Uterus (tissue), 4 donors: ENCODE results near the gene ZDHHC5. TPM values are rescaled to one million over a fixed set of nuclear protein-coding genes. Genes with fewer than 3 reads are reported as not detected.

Source experiments
- DNase-seq, 2 donors: peaks; one replicate each; pipeline ENCODE4 v3.0.0-alpha.2; 2019 to 2020
- H3K27ac ChIP-seq, 2 donors: fragments of 200-600 bp; sonication (generic); 1 replicate in 1 of 2; 2 replicates in 1 of 2; pipeline ENCODE4 v1.5.1; 2016 to 2018
- H3K27me3 ChIP-seq, 2 donors: fragments of 200-600 bp; sonication (generic); one replicate each; pipeline ENCODE4 v1.5.1; 2018 to 2019; ENCODE audit warnings: control low read depth in 1 of 2
- H3K36me3 ChIP-seq, 2 donors: fragments of 200-600 bp; sonication (generic); one replicate each; pipeline ENCODE4 v1.5.1; 2019; ENCODE audit warnings: control low read depth in 1 of 2
- H3K4me1 ChIP-seq, 2 donors: fragments of 200-600 bp; sonication (generic); one replicate each; pipeline ENCODE4 v1.5.1; 2018 to 2019; ENCODE audit warnings: control low read depth in 1 of 2
- H3K4me3 ChIP-seq, 2 donors: fragments of 200-600 bp; sonication (generic); 1 replicate in 1 of 2; 2 replicates in 1 of 2; pipeline ENCODE4 v1.5.1; 2018 to 2019; ENCODE audit warnings: mild to moderate bottlenecking in 1 of 2
- H3K9me3 ChIP-seq, 2 donors: fragments of 200-600 bp; sonication (generic); one replicate each; pipeline ENCODE4 v1.5.1; 2019; ENCODE audit warnings: control low read depth in 1 of 2
- POLR2A ChIP-seq, 2 donors: fragments of 450-650 bp; IDR thresholded peaks; one replicate each; pipeline ENCODE4 v1.6.1; 2016; ENCODE audit warnings: antibody characterized with exemption in 2 of 2, mild to moderate bottlenecking in 1 of 2, moderate library complexity in 1 of 2
- intact Hi-C: fragments of 100-400 bp; cut with DNase I; formaldehyde crosslinking; loops from one replicate; pipeline ENCODE4 v1.15.1; 2023; ENCODE audit warnings: low total_unique reads
- total RNA-seq, 4 donors: library from RNA; depleted of rRNA in 3 of 4; stranded (reverse); fragments of >200 nt in 3 of 4; gene quantifications; one replicate each; pipeline versions ENCODE4 v1.1.0 to v1.2.4, GENCODE V29; 2014 to 2023
- TF ChIP-seq, protein P1 (sequence below), 4 experiments: fragments of 200-600 bp in 2 of 4; fragments of 450-650 bp in 2 of 4; sonication (generic) in 2 of 4; IDR thresholded peaks; one replicate each; pipeline ENCODE4 v1.5.1; 2016 to 2019; ENCODE audit warnings: antibody characterized with exemption in 4 of 4, mild to moderate bottlenecking in 2 of 4, moderate library complexity in 1 of 4
- donor health status: DM: yes; HTN: yes; CAD: no.

Gene ZDHHC5
- total RNA-seq, 4 donors from 2014 or later: 27.2 to 50.6 (median 34.6) TPM

DNA sequence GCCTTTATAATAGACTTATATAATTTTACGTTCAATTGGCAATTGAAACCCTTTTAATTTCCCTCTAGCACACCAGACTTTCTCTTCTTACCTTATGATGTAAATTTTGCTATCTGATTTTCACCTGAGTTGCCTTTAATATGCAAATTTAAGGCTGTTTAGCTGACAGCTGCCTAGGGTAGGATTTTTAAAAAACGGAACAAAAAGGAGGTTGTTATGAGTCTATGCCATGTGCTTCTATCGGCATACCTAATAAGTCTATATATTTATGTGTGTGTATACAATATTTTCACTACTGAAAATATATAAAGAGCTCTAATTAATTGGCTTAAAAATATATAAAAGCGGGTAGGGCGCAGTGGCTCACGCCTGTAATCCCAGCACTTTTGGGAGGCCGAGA lies 61.6 kb downstream of the ZDHHC5 start:
- Histone ChIP-seq H3K27me3 (no peaks in the 10 kb centered on the region), H3K36me3 (no peaks in the 10 kb centered on the region), H3K27ac (no peak overlapping the region), H3K4me1 (no peaks in the 10 kb centered on the region), H3K4me3 (no peak overlapping the region), H3K9me3 (no peaks in the 10 kb centered on the region)
- no peak for DNase-seq
- intact Hi-C loops: no loop called here
- TF ChIP-seq, protein P1, sequence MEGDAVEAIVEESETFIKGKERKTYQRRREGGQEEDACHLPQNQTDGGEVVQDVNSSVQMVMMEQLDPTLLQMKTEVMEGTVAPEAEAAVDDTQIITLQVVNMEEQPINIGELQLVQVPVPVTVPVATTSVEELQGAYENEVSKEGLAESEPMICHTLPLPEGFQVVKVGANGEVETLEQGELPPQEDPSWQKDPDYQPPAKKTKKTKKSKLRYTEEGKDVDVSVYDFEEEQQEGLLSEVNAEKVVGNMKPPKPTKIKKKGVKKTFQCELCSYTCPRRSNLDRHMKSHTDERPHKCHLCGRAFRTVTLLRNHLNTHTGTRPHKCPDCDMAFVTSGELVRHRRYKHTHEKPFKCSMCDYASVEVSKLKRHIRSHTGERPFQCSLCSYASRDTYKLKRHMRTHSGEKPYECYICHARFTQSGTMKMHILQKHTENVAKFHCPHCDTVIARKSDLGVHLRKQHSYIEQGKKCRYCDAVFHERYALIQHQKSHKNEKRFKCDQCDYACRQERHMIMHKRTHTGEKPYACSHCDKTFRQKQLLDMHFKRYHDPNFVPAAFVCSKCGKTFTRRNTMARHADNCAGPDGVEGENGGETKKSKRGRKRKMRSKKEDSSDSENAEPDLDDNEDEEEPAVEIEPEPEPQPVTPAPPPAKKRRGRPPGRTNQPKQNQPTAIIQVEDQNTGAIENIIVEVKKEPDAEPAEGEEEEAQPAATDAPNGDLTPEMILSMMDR (IDR thresholded peaks at IDR 0.05): no peak
- no peak for TF ChIP-seq POLR2A (IDR thresholded peaks at IDR 0.05)

DNA sequence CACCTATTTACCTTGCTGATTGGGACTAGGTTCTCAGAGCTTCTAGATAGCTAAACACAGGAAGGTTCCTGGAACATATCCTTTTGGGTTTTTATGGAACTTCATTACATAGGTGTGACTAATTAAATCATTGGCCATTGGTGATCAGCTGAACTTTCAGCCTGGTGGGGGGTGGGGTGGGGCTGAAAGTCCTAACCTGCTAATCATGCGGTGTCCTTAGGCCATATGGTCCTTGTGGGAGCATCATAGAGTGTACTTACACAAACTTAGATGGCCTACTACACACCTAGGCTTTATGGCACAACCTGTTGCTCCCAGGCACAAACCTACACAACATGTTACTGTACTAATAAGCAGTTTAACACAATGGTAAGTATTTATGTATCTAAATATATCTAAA lies 64.7 kb downstream of the ZDHHC5 start:
- no peak for DNase-seq

DNA sequence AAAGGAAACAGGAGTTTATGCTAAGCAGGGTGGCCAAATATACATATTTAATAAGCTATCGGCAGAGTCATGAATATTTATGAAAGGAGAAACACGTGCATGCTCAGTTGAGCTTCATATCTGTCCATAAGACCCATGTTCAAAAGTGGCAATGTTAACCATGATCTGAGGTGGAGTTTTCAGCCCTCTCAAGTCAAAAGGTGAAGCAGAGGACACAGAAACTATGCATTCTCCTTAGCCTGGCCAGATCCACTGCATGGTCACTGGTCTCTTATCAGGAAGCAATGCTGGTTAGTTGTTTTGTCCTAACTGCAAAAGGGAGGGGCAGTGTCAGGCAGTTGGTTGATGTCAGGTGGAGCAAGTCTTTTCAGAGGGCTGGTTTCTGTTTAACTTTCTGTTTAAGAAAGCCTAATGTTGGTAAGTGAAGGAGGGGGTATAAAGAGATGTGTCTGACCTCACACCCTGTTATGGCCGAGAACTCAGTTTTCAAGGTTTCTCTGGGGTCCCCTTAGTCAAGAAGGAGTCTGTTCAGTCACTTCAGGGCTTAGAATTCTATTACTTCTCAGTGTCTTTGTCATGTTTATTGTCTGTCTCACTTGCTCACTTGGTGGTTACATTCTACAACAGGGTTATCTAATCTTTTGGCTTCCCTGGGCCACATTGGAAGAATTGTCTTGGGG lies 67.8 kb downstream of the ZDHHC5 start:
- no peak for DNase-seq
- intact Hi-C loops: no loop called here
- H3K27ac ChIP-seq: no peak overlapping the region
- H3K27me3 ChIP-seq: no peaks in the 10 kb centered on the region
- no peaks in the 10 kb centered on the region for H3K4me1 ChIP-seq
- no peaks in the 10 kb centered on the region for H3K36me3 ChIP-seq
- H3K4me3 ChIP-seq: no peak overlapping the region
- no peaks in the 10 kb centered on the region for H3K9me3 ChIP-seq
- TF ChIP-seq, protein P1 (IDR thresholded peaks at IDR 0.05): no peak
- TF ChIP-seq POLR2A (IDR thresholded peaks at IDR 0.05): no peak

More for the DNA sequence above, 64.7 kb downstream of the ZDHHC5 start:
- intact Hi-C loops: no loop called here
- no peaks in the 10 kb centered on the region for H3K27me3 ChIP-seq
- no peak overlapping the region for H3K4me3 ChIP-seq
- no peaks in the 10 kb centered on the region for H3K4me1 ChIP-seq
- TF ChIP-seq POLR2A (IDR thresholded peaks at IDR 0.05): no peak
- TF ChIP-seq, protein P1 (IDR thresholded peaks at IDR 0.05): no peak
- H3K27ac ChIP-seq: no peak overlapping the region
- no peaks in the 10 kb centered on the region for H3K36me3 ChIP-seq
- H3K9me3 ChIP-seq: no peaks in the 10 kb centered on the region

DNA sequence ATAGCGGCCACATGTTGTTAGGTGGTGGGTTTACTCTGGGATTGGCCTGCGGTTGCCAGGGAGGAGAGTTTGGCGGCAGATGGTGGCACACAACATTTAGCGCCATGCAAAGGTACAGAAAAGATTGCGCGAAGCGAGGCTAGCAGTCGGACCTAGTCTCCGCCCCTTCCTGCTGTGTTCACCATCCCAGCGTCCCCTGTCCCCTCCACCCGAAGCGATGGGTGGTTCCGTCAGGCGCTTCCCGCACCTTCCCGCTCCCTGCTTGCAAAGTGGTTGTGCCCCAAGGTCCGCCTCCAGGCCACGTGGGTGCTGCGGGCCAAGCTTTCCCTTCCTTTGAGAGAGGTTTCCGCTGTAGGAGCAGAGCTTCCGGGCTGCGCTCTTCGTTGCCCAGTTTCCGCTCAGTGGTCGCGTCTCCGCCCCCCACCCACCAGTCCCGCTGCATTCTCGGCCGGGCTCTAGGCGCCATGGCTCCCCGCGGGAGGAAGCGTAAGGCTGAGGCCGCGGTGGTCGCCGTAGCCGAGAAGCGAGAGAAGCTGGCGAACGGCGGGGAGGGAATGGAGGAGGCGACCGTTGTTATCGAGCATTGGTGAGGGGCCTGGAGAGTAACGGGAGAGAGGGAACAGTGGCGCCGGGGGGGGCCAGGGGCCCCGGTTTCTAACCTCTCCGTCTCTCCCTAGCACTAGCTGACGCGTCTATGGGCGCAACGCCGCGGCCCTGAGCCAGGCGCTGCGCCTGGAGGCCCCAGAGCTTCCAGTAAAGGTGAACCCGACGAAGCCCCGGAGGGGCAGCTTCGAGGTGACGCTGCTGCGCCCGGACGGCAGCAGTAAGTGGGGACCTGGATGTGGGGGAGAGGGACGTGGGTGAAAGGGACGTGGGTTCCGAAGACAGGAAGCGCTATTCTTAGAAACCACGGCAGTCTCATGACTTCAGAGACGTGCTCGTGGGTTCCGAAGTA lies 73.5 kb downstream of the ZDHHC5 start, which contains the start of gene SELENOH:
SELENOH (plus strand) TSS at position 360 of the 955 bp plus-strand sequence; CDS start at position 465, 105 bp downstream.
- Histone ChIP-seq H3K4me3 (peak within 1 kb of the TSS; percentile 94 to 95), H3K4me1 (peaks cover 0 to 8% of the 10 kb centered on the region in 2 donors), H3K27me3 (no peaks in the 10 kb centered on the region), H3K9me3 (no peaks in the 10 kb centered on the region), H3K36me3 (no peaks in the 10 kb centered on the region), H3K27ac (peak within 1 kb of the TSS; percentile 90 to 93)
- peak; percentile 95 for DNase-seq
- peak; percentile 48 to 74 for TF ChIP-seq POLR2A (IDR thresholded peaks at IDR 0.05)
- TF ChIP-seq, protein P1 (IDR thresholded peaks at IDR 0.05): peak in 2 of 4 experiments; percentile 9 to 12
- intact Hi-C loops: no loop called here

DNA sequence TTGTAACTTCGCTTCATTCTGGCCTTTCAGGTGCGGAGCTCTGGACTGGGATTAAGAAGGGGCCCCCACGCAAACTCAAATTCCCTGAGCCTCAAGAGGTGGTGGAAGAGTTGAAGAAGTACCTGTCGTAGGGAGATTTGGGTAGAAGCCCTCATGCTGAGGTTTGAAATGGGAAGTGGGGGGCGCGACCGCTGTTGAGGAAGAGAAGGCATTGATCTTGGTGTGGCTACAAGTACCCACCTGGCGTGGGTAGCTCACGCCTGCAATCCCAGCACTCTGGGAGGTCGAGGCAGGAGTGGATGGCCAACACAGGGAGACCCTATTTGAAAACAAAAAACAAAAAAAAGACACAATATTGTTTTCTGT lies 74.2 kb downstream of the ZDHHC5 start:
- TF ChIP-seq POLR2A (IDR thresholded peaks at IDR 0.05): no peak
- TF ChIP-seq, protein P1 (IDR thresholded peaks at IDR 0.05): no peak
- Histone ChIP-seq H3K27ac (peak overlapping the region; percentile 90 to 93), H3K9me3 (no peaks in the 10 kb centered on the region), H3K4me3 (peak overlapping the region; percentile 94 to 95), H3K36me3 (no peaks in the 10 kb centered on the region), H3K4me1 (peaks cover 0 to 8% of the 10 kb centered on the region in 2 donors), H3K27me3 (no peaks in the 10 kb centered on the region)
- DNase-seq: no peak
- intact Hi-C loops: no loop called here
